Camera-type eye (tissue), 1 donor: ENCODE data around the gene TIMM23. TPM values are rescaled to one million over a fixed set of nuclear protein-coding genes. Genes with fewer than 3 reads are reported as not detected.

ENCODE experiments used
- total RNA-seq: library from RNA; depleted of rRNA; stranded (reverse); fragments of >200 nt; gene quantifications from one replicate; pipeline ENCODE4 v1.2.3, GENCODE V29; 2014

TIMM23 gene, protein sequence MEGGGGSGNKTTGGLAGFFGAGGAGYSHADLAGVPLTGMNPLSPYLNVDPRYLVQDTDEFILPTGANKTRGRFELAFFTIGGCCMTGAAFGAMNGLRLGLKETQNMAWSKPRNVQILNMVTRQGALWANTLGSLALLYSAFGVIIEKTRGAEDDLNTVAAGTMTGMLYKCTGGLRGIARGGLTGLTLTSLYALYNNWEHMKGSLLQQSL
- total RNA-seq = 56.0 TPM

GRCh38 chr10:45972106-45972812 lies at the start of gene TIMM23:
TIMM23 (plus strand) TSS chr10:45972489; CDS start chr10:45972625, 136 bp downstream.

DNA sequence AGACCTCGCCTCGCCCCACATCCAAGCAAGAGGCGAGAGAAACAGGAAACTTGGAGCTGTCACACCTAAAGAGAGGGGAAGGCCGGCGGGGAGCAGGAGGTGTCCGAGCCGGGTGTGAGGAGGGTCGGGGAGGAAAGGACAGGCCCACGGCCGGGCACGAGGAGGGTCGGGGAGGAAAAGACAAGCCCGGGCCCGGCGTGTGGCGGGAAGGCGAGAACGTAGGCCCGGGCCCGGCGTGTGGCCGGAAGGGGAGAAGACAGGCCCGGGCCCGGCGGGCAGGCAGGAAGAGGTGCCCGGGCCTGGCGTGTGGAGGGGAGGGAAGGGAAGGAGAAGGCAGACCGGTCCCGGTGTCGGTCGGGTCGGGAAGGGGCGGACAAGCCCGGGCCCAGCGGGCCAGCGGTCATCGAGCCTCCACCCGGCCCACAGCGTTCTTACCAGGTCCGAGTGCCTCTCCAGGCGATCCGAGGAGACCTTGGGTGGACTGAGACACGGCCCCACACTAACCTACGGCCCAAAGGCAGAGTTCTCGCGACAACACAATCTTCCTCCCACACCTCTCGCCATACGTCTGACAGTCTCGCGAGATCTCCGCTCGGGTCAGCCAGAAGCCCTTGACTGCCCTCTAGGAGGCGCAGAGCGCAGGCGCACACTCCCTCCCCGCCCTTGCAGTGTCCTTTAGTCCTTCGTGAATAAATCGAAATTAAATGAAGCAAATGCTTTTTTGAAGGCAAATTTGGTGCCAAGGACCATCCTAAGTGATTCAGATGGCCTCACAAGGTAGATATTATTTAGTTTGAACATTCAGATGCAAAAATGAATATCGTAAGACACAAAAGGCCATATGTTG lies 58.0 kb downstream of the TIMM23 start, which contains the start of gene NCOA4:
Gene NCOA4 (minus strand): TSS at position 533 of the 847 bp plus-strand sequence. CDS start 13,943 bp downstream, outside the sequence.

DNA sequence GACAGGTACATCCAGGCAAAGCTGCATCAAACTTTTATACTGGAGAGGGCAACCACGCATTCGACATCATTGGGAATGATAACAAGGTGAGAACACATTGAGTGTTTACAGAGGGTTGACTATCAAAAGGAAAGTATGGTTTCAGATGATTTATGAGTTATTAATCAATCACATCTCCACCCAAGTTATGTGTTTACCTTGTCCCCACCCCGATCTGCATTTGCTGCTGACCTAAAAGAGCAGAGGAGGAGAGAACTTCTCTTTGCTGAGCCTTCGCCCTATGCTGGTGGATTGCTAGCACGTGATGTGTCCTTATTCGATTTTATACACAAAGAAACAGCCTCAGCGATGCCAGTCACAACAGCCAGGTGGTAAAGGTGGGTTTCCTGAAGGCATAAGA lies 74.0 kb downstream of the TIMM23 start, which contains the start of gene MSMB:
Gene MSMB (minus strand): TSS at position 9 of the 400 bp plus-strand sequence. CDS start 32 bp downstream, outside the sequence.

Other genes starting within 250 kb of the TIMM23 start
- 42.3 TPM for gene WASHC2C, start 245.2 kb upstream of the TIMM23 start, total RNA-seq
- gene AGAP4, start 125.0 kb upstream of the TIMM23 start, total RNA-seq = 28.4 TPM
- 171 TPM for gene NCOA4, start 58.1 kb downstream of the TIMM23 start, total RNA-seq
- not detected for gene MSMB, start 73.8 kb downstream of the TIMM23 start, total RNA-seq